ENCODE data around the gene SLPI. TPM values are rescaled to one million over a fixed set of nuclear protein-coding genes. Genes with fewer than 3 reads are reported as not detected.

The SLPI gene
- total and polyA plus RNA-seq, 2 donors (not counting 3 experiments of a cell fraction or from before 2014, with no cell fraction given), result not detected

- H3K36me3 ChIP-seq (ENCODE audit: control insufficient read depth in 2 of 2, extremely low read depth in 1 of 2, insufficient read depth in 2 of 2, low read length in 2 of 2), result no peaks in the 10 kb centered on the region
- no peak overlapping the region for H2AFZ ChIP-seq (ENCODE audit: low read depth, low read length)
- no TSS peak for BruUV-seq (replicated peaks)
- H3K4me2 ChIP-seq (ENCODE audit: insufficient read depth, low read length), result no peak overlapping the region
- H3K4me1 ChIP-seq (ENCODE audit: control insufficient read depth, extremely low read depth, insufficient read depth, low read length), result no peaks in the 10 kb centered on the region
- H3K9ac ChIP-seq (replicated peaks; ENCODE audit: extremely low read depth, insufficient read depth, low read length), result no peak overlapping the region
- no peaks in the 10 kb centered on the region for H3K79me2 ChIP-seq (ENCODE audit: control insufficient read depth, insufficient read depth, low read length)
- no peak for DNase-seq (ENCODE audit: low read depth, low spot score)
- H3K27ac ChIP-seq (ENCODE audit: insufficient read depth, low read depth, low read length), result no peak overlapping the region
- dilution Hi-C loops (cut with MboI; ENCODE audit: extremely low pct_ligation_motif_present, low sequenced_read_pairs) (no loop called here), intact Hi-C loops (cut with micrococcal nuclease) (no loop called here)
- peaks cover 0 to 3% of the 10 kb centered on the region in 2 experiments for H3K27me3 ChIP-seq (ENCODE audit: control insufficient read depth in 2 of 2, insufficient read depth in 2 of 2, low read length in 2 of 2)
- TF ChIP-seq CTCF (IDR thresholded peaks at IDR 0.05; ENCODE audit: extremely low read depth in 1 of 2, insufficient read depth in 1 of 2, low read depth in 1 of 2, low read length in 2 of 2) (no peak), JUN (IDR thresholded peaks at IDR 0.05; ENCODE audit: borderline replicate concordance, insufficient read depth, insufficient read length, low read depth) (no peak), FOS (IDR thresholded peaks at IDR 0.05; ENCODE audit: borderline replicate concordance, insufficient read depth, low read length) (no peak), MAX (IDR thresholded peaks at IDR 0.05; ENCODE audit: insufficient read depth, insufficient read length) (no peak), POLR2A (IDR thresholded peaks at IDR 0.05; ENCODE audit: low read depth, low read length) (no peak), MYC (IDR thresholded peaks at IDR 0.05; ENCODE audit: low read depth, low read length) (no peak), POLR2AphosphoS5 (IDR thresholded peaks at IDR 0.05; ENCODE audit: insufficient read depth, low read depth, low read length) (no peak), EZH2 (IDR thresholded peaks at IDR 0.05; ENCODE audit: borderline replicate concordance, low read depth, low read length, severe bottlenecking) (no peak), GATA2 (IDR thresholded peaks at IDR 0.05; ENCODE audit: insufficient read depth, insufficient read length, low read depth, low read length) (no peak)
- H3K9me1 ChIP-seq (replicated peaks; ENCODE audit: control insufficient read depth, extremely low read depth, insufficient read depth, low read length), result no peaks in the 10 kb centered on the region
- FAIRE-seq, result no peak
- no peak overlapping the region for H3K4me3 ChIP-seq (replicated peaks in 1 of 3; ENCODE audit: insufficient read depth in 1 of 3, low read depth in 1 of 3, low read length in 3 of 3)
- ChIA-PET POLR2A (no interaction called here), CTCF (no interaction called here)
- H3K9me3 ChIP-seq (replicated peaks; ENCODE audit: control insufficient read depth, insufficient read depth, low read length), result no peaks in the 10 kb centered on the region
- no peaks in the 10 kb centered on the region for H4K20me1 ChIP-seq (replicated peaks; ENCODE audit: control insufficient read depth, extremely low read depth, insufficient read depth, low read length)
These were observed 31.2 kb downstream of the SLPI start for GRCh38 chr20:45223136-45223535.

Measured in endothelial cell of umbilical vein (primary cell).